ENCODE measurements around the gene APC. TPM values are rescaled to one million over a fixed set of nuclear protein-coding genes. Genes with fewer than 3 reads are reported as not detected.

The APC gene
- total RNA-seq, 1 experiment from 2014 or later: 24.0 TPM

GRCh38 chr5:112729630-112730029, 8.1 kb upstream of the APC start (continued):
- TF ChIP-seq ZFX (IDR thresholded peaks at IDR 0.05) (no peak), POLR2AphosphoS5 (IDR thresholded peaks at IDR 0.05; ENCODE audit: low read depth, low read length) (no peak), FOSL1 (IDR thresholded peaks at IDR 0.05; ENCODE audit: low read depth) (no peak)

GRCh38 chr5:112732131-112732530, 5.6 kb upstream of the APC start:
- BruUV-seq (replicated peaks): no TSS peak
- no peak for TF ChIP-seq CBX3 (IDR thresholded peaks at IDR 0.05; ENCODE audit: low read depth)
- TF ChIP-seq REST (IDR thresholded peaks at IDR 0.05; ENCODE audit: low read depth): no peak
- TF ChIP-seq JUND (IDR thresholded peaks at IDR 0.05): no peak
- no peak for TF ChIP-seq ELF1 (IDR thresholded peaks at IDR 0.05; ENCODE audit: borderline replicate concordance, low read depth)
- TF ChIP-seq POLR2A (IDR thresholded peaks at IDR 0.05; ENCODE audit: borderline replicate concordance, extremely low read depth, insufficient read depth, insufficient read length): no peak
- no peak for TF ChIP-seq POLR2AphosphoS5 (IDR thresholded peaks at IDR 0.05; ENCODE audit: low read depth, low read length)
- no peak for TF ChIP-seq FOSL1 (IDR thresholded peaks at IDR 0.05; ENCODE audit: low read depth)
- TF ChIP-seq EZH2 (IDR thresholded peaks at IDR 0.05): no peak
- no peak for TF ChIP-seq ZNF274 (IDR thresholded peaks at IDR 0.05; ENCODE audit: low read depth, low read length)
- no peak for TF ChIP-seq YY1 (IDR thresholded peaks at IDR 0.05; ENCODE audit: extremely low read depth, insufficient replicate concordance, low read depth, low read length)
- TF ChIP-seq CTCF (IDR thresholded peaks at IDR 0.05 in 2 of 3, conservative IDR thresholded peaks at IDR 0.05 in 1 of 3; ENCODE audit: borderline replicate concordance in 1 of 3, insufficient read depth in 1 of 3, low read depth in 2 of 3, low read length in 2 of 3): no peak
- no peak for TF ChIP-seq EGR1 (IDR thresholded peaks at IDR 0.05; ENCODE audit: low read depth)
- TF ChIP-seq SRF (IDR thresholded peaks at IDR 0.05; ENCODE audit: low read depth): no peak
- no peak for TF ChIP-seq TCF7L2 (IDR thresholded peaks at IDR 0.05; ENCODE audit: borderline replicate concordance, extremely low read depth, insufficient read depth, insufficient read length)
- no peak for TF ChIP-seq EZH2phosphoT487 (IDR thresholded peaks at IDR 0.05; ENCODE audit: borderline replicate concordance)
- no peak for TF ChIP-seq ZBTB33 (IDR thresholded peaks at IDR 0.05; ENCODE audit: extremely low read depth, insufficient replicate concordance, low read length)
- TF ChIP-seq SP1 (IDR thresholded peaks at IDR 0.05; ENCODE audit: low read depth): no peak
- peaks cover 6% of the 10 kb centered on the region; the same call in 1 of the 2 replicates for H3K79me2 ChIP-seq (ENCODE audit: insufficient read depth, low read length)
- H3K9me2 ChIP-seq (ENCODE audit: insufficient read depth): no peaks in the 10 kb centered on the region
- no peaks in the 10 kb centered on the region for H3K9me3 ChIP-seq (ENCODE audit: control insufficient read depth in 1 of 2, insufficient read depth in 1 of 2, low read depth in 1 of 2, low read length in 2 of 2)
- H2AFZ ChIP-seq (ENCODE audit: low read depth, low read length, poor library complexity, severe bottlenecking): no peak overlapping the region
- ChIA-PET CTCF (interaction anchor here (0.9 kb wide), 1 partner anchor 9 kb away, joined by 3 read pairs; no protein-coding TSS in a partner anchor), RAD21 (ENCODE audit: low non-redundant PET in 1 of 2, low total read pairs in 2 of 2, uncharacterized antibody in 2 of 2, unreplicated experiment in 2 of 2) (no interaction called here), POLR2A (no interaction called here)
- H3K4me1 ChIP-seq (ENCODE audit: control insufficient read depth in 1 of 2, insufficient read depth in 2 of 2, low read length in 2 of 2): peaks cover 0 to 3% of the 10 kb centered on the region in 2 experiments; a peak in 2 of 4 replicates
- no peaks in the 10 kb centered on the region for H3K27me3 ChIP-seq (ENCODE audit: insufficient read depth, low read length)
- H3K4me3 ChIP-seq (replicated peaks in 1 of 2; ENCODE audit: low read depth in 1 of 2, low read length in 2 of 2): no peak overlapping the region
- H3K4me2 ChIP-seq (ENCODE audit: low read length): no peak overlapping the region
- H3K27ac ChIP-seq (ENCODE audit: low read depth, low read length): no peak overlapping the region
- H4K20me1 ChIP-seq (ENCODE audit: insufficient read depth): no peaks in the 10 kb centered on the region
- intact Hi-C loops (cut with micrococcal nuclease): no loop called here
- no peak overlapping the region for H3K9ac ChIP-seq (ENCODE audit: low read length)
- DNase-seq (ENCODE audit: low read depth, low spot score) (no peak), ATAC-seq (no peak)
- no peaks in the 10 kb centered on the region for H3K36me3 ChIP-seq (ENCODE audit: control insufficient read depth in 1 of 2, insufficient read depth in 2 of 2, low read length in 2 of 2)
